A673 (cell line): ENCODE measurements around the gene COQ10A. TPM values are rescaled to one million over a fixed set of nuclear protein-coding genes. Genes with fewer than 3 reads are reported as not detected.
A peak's percentile ranks its signal among the peaks of the same experiment; 100 is the strongest.

Experiments
- BruUV-seq: library from RNA; stranded (reverse); fragments of 400-500 nt; replicated peaks from 2 replicates; lab custom pipeline; 2021; lab: Mats Ljungman, UMichigan
- CTCF ChIA-PET: fragments of 300-600 bp; sonication (Branson Sonifier 250); formaldehyde crosslinking; loops from one replicate; lab custom pipeline; 2022; ENCODE audit warnings: antibody characterized with exemption; lab: Charles Lee
- POLR2A ChIA-PET: fragments of 300-600 bp; sonication (Branson Sonifier 250); formaldehyde crosslinking; loops from one replicate; lab custom pipeline; 2022; ENCODE audit warnings: antibody characterized with exemption; ENCODE audit not compliant: low non-redundant PET; lab: Charles Lee
- DNase-seq: peaks from one replicate; pipeline ENCODE4 v3.0.0-alpha.2; 2015; ENCODE audit warnings: low spot score
- H3K27ac ChIP-seq: fragments of 200-600 bp; sonication (generic); 2 replicates; pipeline ENCODE4 v1.5.1; 2016; ENCODE audit warnings: mixed run types, low read depth, mild to moderate bottlenecking, mixed read lengths, antibody characterized with exemption, low read length; ENCODE audit not compliant: poor library complexity, severe bottlenecking
- H3K27me3 ChIP-seq: fragments of 200-600 bp; sonication (generic); replicated peaks from 2 replicates; pipeline ENCODE4 v1.6.1; 2017; ENCODE audit warnings: mixed run types, low read depth, mild to moderate bottlenecking, mixed read lengths, antibody characterized with exemption, low read length; ENCODE audit not compliant: insufficient read depth, poor library complexity
- H3K36me3 ChIP-seq: fragments of 200-600 bp; sonication (generic); 2 replicates; pipeline ENCODE4 v1.6.1; 2016; ENCODE audit warnings: mixed run types, mild to moderate bottlenecking, mixed read lengths, antibody characterized with exemption, low read length; ENCODE audit not compliant: insufficient read depth, poor library complexity, severe bottlenecking
- H3K4me1 ChIP-seq: fragments of 200-600 bp; sonication (generic); 2 replicates; pipeline ENCODE4 v1.6.1; 2017; ENCODE audit warnings: mixed run types, mild to moderate bottlenecking, mixed read lengths, antibody characterized with exemption, low read length; ENCODE audit not compliant: insufficient read depth, poor library complexity, severe bottlenecking
- H3K4me3 ChIP-seq: fragments of 200-600 bp; sonication (generic); 2 replicates; pipeline ENCODE4 v1.5.1; 2016; ENCODE audit warnings: low read depth, mixed run types, mild to moderate bottlenecking, mixed read lengths, low read length; ENCODE audit not compliant: poor library complexity, severe bottlenecking
- H3K9me3 ChIP-seq: fragments of 200-600 bp; sonication (generic); 2 replicates; pipeline ENCODE4 v1.6.1; 2016; ENCODE audit warnings: mixed run types, low read depth, mild to moderate bottlenecking, mixed read lengths, antibody characterized with exemption, low read length; ENCODE audit not compliant: poor library complexity, severe bottlenecking
- CTCF ChIP-seq: fragments of 300-800, 200-600 bp; sonication (generic); conservative IDR thresholded peaks from 2 replicates; pipeline ENCODE4 v1.5.1; 2017; ENCODE audit warnings: low read depth, mild to moderate bottlenecking, antibody characterized with exemption, low read length, moderate library complexity, mixed read lengths
- EZH2 ChIP-seq: fragments of 200-600 bp; sonication (generic); IDR thresholded peaks from 2 replicates; pipeline ENCODE4 v1.6.1; 2017; ENCODE audit warnings: borderline replicate concordance, low read depth, mild to moderate bottlenecking, mixed read lengths, antibody characterized with exemption, low read length; ENCODE audit not compliant: poor library complexity, severe bottlenecking
- intact Hi-C: fragments of 100-400 bp; cut with micrococcal nuclease; formaldehyde crosslinking; loops from one replicate; pipeline ENCODE4 v1.10.0; 2022; ENCODE audit not compliant: unreplicated experiment
- total RNA-seq: library from RNA; stranded (reverse); gene quantifications from 2 replicates; pipeline ENCODE4 v1.2.3, GENCODE V29; 2021

Gene COQ10A
- total RNA-seq, 1 experiment from 2014 or later: 13.6 TPM

GRCh38 chr12:56220611-56221231, 46.0 kb upstream of the COQ10A start:
- Histone ChIP-seq H3K4me1 (peaks cover 5% of the 10 kb centered on the region), H3K4me3 (peak overlapping the region; percentile 78), H3K9me3 (no peaks in the 10 kb centered on the region), H3K36me3 (no peaks in the 10 kb centered on the region), H3K27ac (peak overlapping the region; percentile 90), H3K27me3 (no peaks in the 10 kb centered on the region)
- no peak for TF ChIP-seq EZH2
- no peak for TF ChIP-seq CTCF
- DNase-seq: no peak
- ChIA-PET POLR2A (no interaction called here), CTCF (interaction anchor here (2.2 to 2.3 kb wide), 2 partner anchors 14 to 31 kb away, joined by 16 to 17 read pairs; partner anchors contain the start of gene SMARCC2)
- no TSS peak for BruUV-seq
- intact Hi-C loops: loop anchor here (5.0 kb wide), 1 partner anchor 37 kb away; the partner anchor contains the start of gene ANKRD52

GRCh38 chr12:56221232-56221756, 45.4 kb upstream of the COQ10A start:
- Histone ChIP-seq H3K27ac (peak overlapping the region; percentile 90), H3K27me3 (no peaks in the 10 kb centered on the region), H3K9me3 (no peaks in the 10 kb centered on the region), H3K4me1 (peaks cover 5% of the 10 kb centered on the region), H3K4me3 (peak overlapping the region; percentile 78), H3K36me3 (no peaks in the 10 kb centered on the region)
- CTCF ChIA-PET: interaction anchor here (2.2 to 2.3 kb wide), 2 partner anchors 15 to 32 kb away, joined by 16 to 17 read pairs; partner anchors contain the start of gene SMARCC2
- POLR2A ChIA-PET: interaction anchor here (0.5 to 0.7 kb wide), 2 partner anchors 155 to 1830 kb away, joined by 3 to 18 read pairs; no protein-coding TSS in a partner anchor
- BruUV-seq: TSS peak; percentile 88
- DNase-seq: peak; percentile 68
- intact Hi-C loops: loop anchor here (5.0 kb wide), 1 partner anchor 36 kb away; the partner anchor contains the start of gene ANKRD52
- no peak for TF ChIP-seq CTCF
- no peak for TF ChIP-seq EZH2

DNA sequence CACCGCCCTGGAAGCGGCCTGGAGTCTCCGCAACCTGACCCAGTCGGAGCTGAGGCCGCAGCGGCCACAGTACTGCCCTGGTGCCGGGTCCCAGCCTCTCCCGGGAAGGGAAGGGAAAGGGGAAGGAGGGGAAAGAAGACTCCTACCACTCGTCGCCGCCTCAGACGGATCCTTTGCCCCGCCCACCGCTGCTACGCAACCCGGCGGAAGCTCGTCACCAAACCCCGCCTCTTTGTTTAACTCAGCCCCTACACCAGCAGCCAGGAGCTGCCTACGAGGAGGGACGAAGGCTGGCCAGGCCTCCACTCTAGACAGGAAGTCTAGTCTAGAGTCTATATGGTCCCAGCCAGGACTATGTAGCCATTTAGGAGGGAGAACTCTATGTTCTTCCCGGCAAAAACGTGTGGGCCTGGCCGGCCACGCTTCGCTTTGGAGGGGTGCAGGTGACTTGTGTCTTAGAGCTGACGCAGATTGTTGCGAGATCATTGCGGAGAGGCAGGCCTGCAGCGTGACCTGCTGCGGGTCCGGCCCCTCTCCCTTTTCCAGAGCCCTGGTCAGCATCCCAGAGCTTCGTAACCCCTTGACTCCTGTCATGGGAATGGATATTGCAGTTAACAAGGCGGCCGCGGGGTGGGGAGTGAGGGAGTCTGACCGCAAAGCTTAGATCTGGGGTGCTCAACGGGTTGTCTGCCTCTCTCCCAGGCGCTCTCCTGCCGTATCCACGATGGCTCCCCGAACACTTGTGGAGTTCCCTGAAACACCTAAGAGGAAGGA, 44.8 kb upstream of the COQ10A start, which contains the start of gene RNF41:
Gene RNF41, minus strand, starts transcription at position 166 of the 774 bp plus-strand sequence. CDS start 7,875 bp downstream, outside the sequence.
- Histone ChIP-seq H3K9me3 (no peaks in the 10 kb centered on the region), H3K4me3 (peak within 1 kb of the TSS; percentile 78), H3K36me3 (no peaks in the 10 kb centered on the region), H3K4me1 (peaks cover 5% of the 10 kb centered on the region), H3K27me3 (no peaks in the 10 kb centered on the region), H3K27ac (peak within 1 kb of the TSS; percentile 90)
- DNase-seq: peak; percentile 97
- ChIA-PET POLR2A (interaction anchor here (0.5 to 0.7 kb wide), 4 partner anchors 16 to 1831 kb away, joined by 3 to 18 read pairs (median 8); no protein-coding TSS in a partner anchor), CTCF (interaction anchor here (2.2 to 2.3 kb wide), 2 partner anchors 15 to 32 kb away, joined by 16 to 17 read pairs; partner anchors contain the start of gene SMARCC2)
- TSS peak; percentile 35 for BruUV-seq
- TF ChIP-seq EZH2 (no peak), CTCF (no peak)
- intact Hi-C loops: loop anchor here (2.0 to 5.0 kb wide), 2 partner anchors 35 to 103 kb away; partner anchors contain the start of genes ANKRD52 and ZC3H10
